ENCODE measurements around the gene ATG7.

GRCh38 chr3:11423868-11424267 lies 151.7 kb downstream of the ATG7 start:
- no peak for TF ChIP-seq CTCF (IDR thresholded peaks at IDR 0.05)
- no peak for TF ChIP-seq POLR2A (IDR thresholded peaks at IDR 0.05)
- no peak for TF ChIP-seq POLR2AphosphoS5 (IDR thresholded peaks at IDR 0.05; ENCODE audit: insufficient read depth in 1 of 2, low read depth in 1 of 2)

Measured in vagina (tissue), 2 donors.